OCI-M2 (cell line): ENCODE results near the gene KCNG1.

ENCODE experiments used
- DNase-seq: peaks from one replicate; lab custom pipeline; 2025; ENCODE audit not compliant: unreplicated experiment; lab: John Stamatoyannopoulos, UW

Gene KCNG1

GRCh38 chr20:51036226-51036625, 13.3 kb upstream of the KCNG1 start:
- DNase-seq, result no peak

- no peak for DNase-seq
These were observed 12.2 kb upstream of the KCNG1 start for GRCh38 chr20:51034988-51035656.

GRCh38 chr20:51034476-51034875, 11.6 kb upstream of the KCNG1 start:
- DNase-seq, result no peak

- no peak for DNase-seq
These were observed 7.3 kb upstream of the KCNG1 start for GRCh38 chr20:51029963-51030920.

- no peak for DNase-seq
These were observed 6.6 kb upstream of the KCNG1 start for GRCh38 chr20:51029556-51029955.

- DNase-seq, result no peak
These were observed 5.8 kb upstream of the KCNG1 start for GRCh38 chr20:51028616-51029212.

GRCh38 chr20:51027035-51027795, 4.3 kb upstream of the KCNG1 start:
- DNase-seq, result no peak

- DNase-seq, result no peak
These were observed 3.4 kb upstream of the KCNG1 start for GRCh38 chr20:51026269-51026668.

- DNase-seq, result no peak
These were observed 1.9 kb upstream of the KCNG1 start for GRCh38 chr20:51024761-51025160.

- no peak for DNase-seq
These were observed 779 bp upstream of the KCNG1 start for GRCh38 chr20:51023617-51024155.

GRCh38 chr20:51022227-51022802, 592 bp downstream of the KCNG1 start:
- DNase-seq, result no peak

- no peak for DNase-seq
These were observed 1.6 kb downstream of the KCNG1 start for GRCh38 chr20:51021067-51022025.

- DNase-seq, result no peak
These were observed 2.2 kb downstream of the KCNG1 start for GRCh38 chr20:51020657-51021056.

GRCh38 chr20:51019656-51020592, 3.0 kb downstream of the KCNG1 start:
- no peak for DNase-seq

GRCh38 chr20:51017251-51017650, 5.7 kb downstream of the KCNG1 start:
- no peak for DNase-seq

GRCh38 chr20:51016521-51016920, 6.4 kb downstream of the KCNG1 start:
- no peak for DNase-seq

GRCh38 chr20:51014797-51015722, 7.8 kb downstream of the KCNG1 start:
- DNase-seq, result no peak
